ENCODE results near the gene ALPP. TPM values are rescaled to one million over a fixed set of nuclear protein-coding genes. Genes with fewer than 3 reads are reported as not detected.
"Not testable (repeated sequence)": the region's sequence is repeated elsewhere in the genome, so short reads cannot be mapped to it uniquely, and the experiment has no call there.

Gene ALPP
- total RNA-seq, 1 experiment from 2014 or later = 1.5 TPM

GRCh38 chr2:232363784-232364615 lies 14.6 kb upstream of the ALPP start:
- peak; percentile 31 for DNase-seq (ENCODE audit: low read depth)

GRCh38 chr2:232364806-232365594 lies 13.6 kb upstream of the ALPP start:
- not testable (repeated sequence) for DNase-seq (ENCODE audit: low read depth)

GRCh38 chr2:232365621-232366321 lies 12.8 kb upstream of the ALPP start:
- DNase-seq (ENCODE audit: low read depth) = peak; percentile 79

- not testable (repeated sequence) for DNase-seq (ENCODE audit: low read depth)
Observed at GRCh38 chr2:232366461-232366860, 12.1 kb upstream of the ALPP start.

GRCh38 chr2:232367016-232367415 lies 11.5 kb upstream of the ALPP start:
- DNase-seq (ENCODE audit: low read depth) = no peak

- no peak for DNase-seq (ENCODE audit: low read depth)
Observed at GRCh38 chr2:232367591-232368233, 10.8 kb upstream of the ALPP start.

- peak; percentile 65 for DNase-seq (ENCODE audit: low read depth)
Observed at GRCh38 chr2:232368311-232368731, 10.2 kb upstream of the ALPP start.

- no peak for DNase-seq (ENCODE audit: low read depth)
Observed at GRCh38 chr2:232369126-232369951, 9.2 kb upstream of the ALPP start.

- not testable (repeated sequence) for DNase-seq (ENCODE audit: low read depth)
Observed at GRCh38 chr2:232370007-232370406, 8.5 kb upstream of the ALPP start.

- peak; percentile 38 for DNase-seq (ENCODE audit: low read depth)
Observed at GRCh38 chr2:232372231-232373208, 6.0 kb upstream of the ALPP start.

- DNase-seq (ENCODE audit: low read depth) = no peak
Observed at GRCh38 chr2:232374356-232374755, 4.2 kb upstream of the ALPP start.

- DNase-seq (ENCODE audit: low read depth) = no peak
Observed at GRCh38 chr2:232375164-232375563, 3.4 kb upstream of the ALPP start.

GRCh38 chr2:232376260-232376659 lies 2.3 kb upstream of the ALPP start:
- no peak for DNase-seq (ENCODE audit: low read depth)

- no peak for DNase-seq (ENCODE audit: low read depth)
Observed at GRCh38 chr2:232376713-232377112, 1.8 kb upstream of the ALPP start.

GRCh38 chr2:232377319-232377718 lies 1.2 kb upstream of the ALPP start:
- DNase-seq (ENCODE audit: low read depth) = no peak

- no peak for DNase-seq (ENCODE audit: low read depth)
Observed at GRCh38 chr2:232377841-232378734, 463 bp upstream of the ALPP start.

- not testable (repeated sequence) for DNase-seq (ENCODE audit: low read depth)
Observed at GRCh38 chr2:232379610-232380590, 1.3 kb downstream of the ALPP start.

All from M059J (cell line).